Endothelial cell of umbilical vein (primary cell): ENCODE data around the gene ADRM1. TPM values are rescaled to one million over a fixed set of nuclear protein-coding genes. Genes with fewer than 3 reads are reported as not detected.

Source experiments
- BruUV-seq: library from RNA; stranded (reverse); fragments of 400-500 nt; replicated peaks from 2 replicates; lab custom pipeline; 2021; lab: Mats Ljungman, UMichigan
- CTCF ChIA-PET: fragments of 300-600, 350-600 bp; sonication (Branson Sonifier 250); formaldehyde crosslinking; loops from one replicate; lab custom pipeline; 2021; ENCODE audit warnings: antibody characterized with exemption, inconsistent platforms; lab: Charles Lee
- POLR2A ChIA-PET: fragments of 300-600, 350-600 bp; sonication (Branson Sonifier 250); formaldehyde crosslinking; loops from one replicate; lab custom pipeline; 2021; ENCODE audit warnings: antibody characterized with exemption, inconsistent platforms; lab: Charles Lee
- DNase-seq: peaks from one replicate; pipeline ENCODE4 v3.0.0-alpha.2; 2011; ENCODE audit warnings: low read depth, low spot score
- FAIRE-seq: peaks from 2 replicates; lab custom pipeline; 2011; peaks lifted over from hg19 to GRCh38; lab: Jason Lieb, UNC
- H2AFZ ChIP-seq: 2 replicates; pipeline ENCODE4 v1.6.0; 2012; ENCODE audit warnings: low read depth, low read length, control low read depth, inconsistent platforms
- H3K27ac ChIP-seq: 2 replicates; pipeline ENCODE4 v1.5.1; 2011; ENCODE audit warnings: low read depth, mild to moderate bottlenecking, control low read depth, low read length, moderate library complexity; ENCODE audit not compliant: insufficient read depth
- H3K27me3 ChIP-seq, 2 experiments: 2 replicates each; pipeline versions ENCODE4 v1.6.0 to v1.6.1; 2011; ENCODE audit warnings: low read length in 2 of 2, mixed read lengths in 1 of 2; ENCODE audit not compliant: control insufficient read depth in 2 of 2, insufficient read depth in 2 of 2
- H3K36me3 ChIP-seq, 2 experiments: 2 replicates in 1 of 2; 3 replicates in 1 of 2; pipeline ENCODE4 v1.5.1; 2011; ENCODE audit warnings: low read length in 2 of 2, mild to moderate bottlenecking in 1 of 2, moderate library complexity in 1 of 2; ENCODE audit not compliant: control insufficient read depth in 2 of 2, insufficient read depth in 2 of 2; ENCODE audit errors: extremely low read depth in 1 of 2
- H3K4me1 ChIP-seq: 3 replicates; pipeline ENCODE4 v1.5.1; 2011; ENCODE audit warnings: mild to moderate bottlenecking, low read length; ENCODE audit not compliant: control insufficient read depth, insufficient read depth; ENCODE audit errors: extremely low read depth
- H3K4me2 ChIP-seq: 2 replicates; pipeline ENCODE4 v1.6.1; 2011; ENCODE audit warnings: low read length, control low read depth, mixed read lengths; ENCODE audit not compliant: insufficient read depth
- H3K4me3 ChIP-seq, 3 experiments: fragments of 200-600 bp in 1 of 3; sonication (generic), shearing (Covaris generic) in 1 of 3; replicated peaks in 1 of 3; 2 replicates each; pipeline ENCODE4 v1.5.1; 2011 to 2016; ENCODE audit warnings: control low read depth in 3 of 3, low read length in 3 of 3, mild to moderate bottlenecking in 2 of 3, inconsistent platforms in 1 of 3, low read depth in 1 of 3, moderate library complexity in 1 of 3; ENCODE audit not compliant: insufficient read depth in 1 of 3
- H3K79me2 ChIP-seq: 2 replicates; pipeline ENCODE4 v1.6.0; 2012; ENCODE audit warnings: low read length, inconsistent platforms; ENCODE audit not compliant: control insufficient read depth, insufficient read depth
- H3K9ac ChIP-seq: replicated peaks from 2 replicates; pipeline ENCODE3; 2011; ENCODE audit warnings: low read length, control low read depth; ENCODE audit not compliant: insufficient read depth; ENCODE audit errors: extremely low read depth
- H3K9me1 ChIP-seq: replicated peaks from 3 replicates; pipeline ENCODE4 v1.6.0; 2011; ENCODE audit warnings: mild to moderate bottlenecking, low read length; ENCODE audit not compliant: control insufficient read depth, insufficient read depth; ENCODE audit errors: extremely low read depth
- H3K9me3 ChIP-seq: replicated peaks from 2 replicates; pipeline ENCODE4 v1.5.1; 2012; ENCODE audit warnings: low read length, inconsistent platforms; ENCODE audit not compliant: control insufficient read depth, insufficient read depth
- H4K20me1 ChIP-seq: replicated peaks from 2 replicates; pipeline ENCODE3; 2011; ENCODE audit warnings: mild to moderate bottlenecking, low read length; ENCODE audit not compliant: control insufficient read depth, insufficient read depth; ENCODE audit errors: extremely low read depth
- EZH2 ChIP-seq: IDR thresholded peaks from 2 replicates; pipeline ENCODE4 v1.6.1; 2012; ENCODE audit warnings: borderline replicate concordance, low read depth, mild to moderate bottlenecking, moderate library complexity, low read length, inconsistent platforms; ENCODE audit not compliant: severe bottlenecking
- FOS ChIP-seq: IDR thresholded peaks from 2 replicates; pipeline ENCODE4 v1.6.1; 2011; ENCODE audit warnings: mild to moderate bottlenecking, low read length, moderate library complexity, borderline replicate concordance; ENCODE audit not compliant: insufficient read depth
- GATA2 ChIP-seq: IDR thresholded peaks from 2 replicates; pipeline ENCODE4 v1.7.0; 2011; ENCODE audit warnings: low read depth, mild to moderate bottlenecking, moderate library complexity, mixed read lengths, low read length; ENCODE audit not compliant: insufficient read length, insufficient read depth
- JUN ChIP-seq: IDR thresholded peaks from 2 replicates; pipeline ENCODE4 v1.6.1; 2011; ENCODE audit warnings: borderline replicate concordance, low read depth; ENCODE audit not compliant: insufficient read length, insufficient read depth
- MYC ChIP-seq: IDR thresholded peaks from one replicate; pipeline ENCODE4 v1.6.1; 2011; ENCODE audit warnings: mild to moderate bottlenecking, low read depth, low read length
- POLR2AphosphoS5 ChIP-seq: IDR thresholded peaks from 2 replicates; pipeline ENCODE4 v1.6.1; 2012; ENCODE audit warnings: low read depth, mild to moderate bottlenecking, control low read depth, low read length, moderate library complexity; ENCODE audit not compliant: insufficient read depth
- dilution Hi-C: fragments of 300-500 bp; cut with MboI; formaldehyde crosslinking; loops from one replicate; pipeline ENCODE4 v1.15.0; 2019; ENCODE audit warnings: low sequenced_read_pairs; ENCODE audit not compliant: extremely low pct_ligation_motif_present
- intact Hi-C: fragments of 100-400 bp; cut with micrococcal nuclease; formaldehyde crosslinking; loops from one replicate; pipeline ENCODE4 v1.10.0; 2022
- polyA plus RNA-seq, 4 experiments: library from polyadenylated mRNA; depleted of rRNA in 3 of 4; stranded (reverse) in 3 of 4; unstranded in 1 of 4; fragments of >200 nt; gene quantifications; 2 replicates each; pipeline versions ENCODE4 v1.2.1 to v1.2.3, GENCODE V29; 2011 to 2012; ENCODE audit warnings: missing spikeins in 1 of 4
- total RNA-seq: library from RNA; stranded (reverse); gene quantifications from 2 replicates; pipeline ENCODE4 v1.2.3, GENCODE V29; 2021
- TF ChIP-seq, protein P1 (sequence below), 2 donors: IDR thresholded peaks; 1 replicate in 1 of 2; 2 replicates in 1 of 2; pipeline ENCODE4 v1.5.1; 2011; ENCODE audit warnings: low read length in 2 of 2, mild to moderate bottlenecking in 2 of 2, moderate library complexity in 2 of 2, control low read depth in 1 of 2, inconsistent platforms in 1 of 2, low read depth in 1 of 2; ENCODE audit not compliant: insufficient read depth in 1 of 2; ENCODE audit errors: extremely low read depth in 1 of 2
- TF ChIP-seq, protein P2 (sequence below): IDR thresholded peaks from 2 replicates; pipeline ENCODE4 v1.6.1; 2011; ENCODE audit not compliant: insufficient read depth, insufficient read length

The ADRM1 gene
- total and polyA plus RNA-seq, 2 donors (not counting 3 experiments of a cell fraction or from before 2014, with no cell fraction given): 154 to 179 TPM

DNA sequence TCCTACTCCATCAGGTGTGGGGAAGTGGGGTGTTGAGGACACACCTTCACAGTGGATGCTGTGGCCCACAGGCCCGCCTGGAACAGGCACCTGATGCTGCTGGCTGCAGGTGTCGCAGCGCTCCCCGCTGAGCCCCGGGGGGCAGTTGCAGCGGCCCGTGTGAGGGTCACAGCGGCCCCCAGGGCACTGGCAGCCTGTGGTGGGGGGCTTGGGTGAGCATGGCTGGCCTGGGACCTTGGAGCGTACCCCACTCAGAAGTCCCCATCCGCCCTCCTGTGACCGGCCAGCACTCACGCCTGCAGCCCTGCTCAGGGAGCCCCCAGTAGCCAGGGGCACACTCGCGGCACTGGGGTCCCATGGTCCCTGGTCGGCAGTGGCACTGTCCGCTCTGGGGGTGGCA is 19.2 kb downstream of the ADRM1 start:
- no TSS peak for BruUV-seq

More for the DNA sequence above, 19.2 kb downstream of the ADRM1 start:
- TF ChIP-seq JUN (no peak), GATA2 (no peak), POLR2AphosphoS5 (no peak), FOS (no peak), EZH2 (no peak), MYC (no peak)
- TF ChIP-seq, protein P1, sequence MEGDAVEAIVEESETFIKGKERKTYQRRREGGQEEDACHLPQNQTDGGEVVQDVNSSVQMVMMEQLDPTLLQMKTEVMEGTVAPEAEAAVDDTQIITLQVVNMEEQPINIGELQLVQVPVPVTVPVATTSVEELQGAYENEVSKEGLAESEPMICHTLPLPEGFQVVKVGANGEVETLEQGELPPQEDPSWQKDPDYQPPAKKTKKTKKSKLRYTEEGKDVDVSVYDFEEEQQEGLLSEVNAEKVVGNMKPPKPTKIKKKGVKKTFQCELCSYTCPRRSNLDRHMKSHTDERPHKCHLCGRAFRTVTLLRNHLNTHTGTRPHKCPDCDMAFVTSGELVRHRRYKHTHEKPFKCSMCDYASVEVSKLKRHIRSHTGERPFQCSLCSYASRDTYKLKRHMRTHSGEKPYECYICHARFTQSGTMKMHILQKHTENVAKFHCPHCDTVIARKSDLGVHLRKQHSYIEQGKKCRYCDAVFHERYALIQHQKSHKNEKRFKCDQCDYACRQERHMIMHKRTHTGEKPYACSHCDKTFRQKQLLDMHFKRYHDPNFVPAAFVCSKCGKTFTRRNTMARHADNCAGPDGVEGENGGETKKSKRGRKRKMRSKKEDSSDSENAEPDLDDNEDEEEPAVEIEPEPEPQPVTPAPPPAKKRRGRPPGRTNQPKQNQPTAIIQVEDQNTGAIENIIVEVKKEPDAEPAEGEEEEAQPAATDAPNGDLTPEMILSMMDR (IDR thresholded peaks at IDR 0.05; ENCODE audit: extremely low read depth in 1 of 2, insufficient read depth in 1 of 2, low read depth in 1 of 2, low read length in 2 of 2): no peak
- TF ChIP-seq, protein P2, sequence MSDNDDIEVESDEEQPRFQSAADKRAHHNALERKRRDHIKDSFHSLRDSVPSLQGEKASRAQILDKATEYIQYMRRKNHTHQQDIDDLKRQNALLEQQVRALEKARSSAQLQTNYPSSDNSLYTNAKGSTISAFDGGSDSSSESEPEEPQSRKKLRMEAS: no peak
- POLR2A ChIA-PET: no interaction called here
- H3K9me1 ChIP-seq: no peaks in the 10 kb centered on the region
- H3K27me3 ChIP-seq: no peaks in the 10 kb centered on the region
- H3K9ac ChIP-seq: no peak overlapping the region
- CTCF ChIA-PET: no interaction called here
- H3K79me2 ChIP-seq: peaks cover 2% of the 10 kb centered on the region
- no peak overlapping the region for H3K4me3 ChIP-seq
- H3K4me2 ChIP-seq: no peak overlapping the region
- H2AFZ ChIP-seq: no peak overlapping the region
- dilution Hi-C loops: no loop called here
- no peaks in the 10 kb centered on the region for H4K20me1 ChIP-seq
- H3K27ac ChIP-seq: no peak overlapping the region
- no peak for FAIRE-seq
- H3K4me1 ChIP-seq: no peaks in the 10 kb centered on the region
- intact Hi-C loops: loop anchor here (5.0 kb wide), 1 partner anchor 35 kb away; no protein-coding TSS in a partner anchor
- peaks cover 20 to 33% of the 10 kb centered on the region in 2 experiments for H3K36me3 ChIP-seq
- no peaks in the 10 kb centered on the region for H3K9me3 ChIP-seq
- no peak for DNase-seq
